Prostate gland (tissue), 2 donors: ENCODE measurements around the gene RPS6KA2. TPM values are rescaled to one million over a fixed set of nuclear protein-coding genes. Genes with fewer than 3 reads are reported as not detected.

Experiments used
- DNase-seq: peaks from one replicate; pipeline ENCODE4 v3.0.0-alpha.2; 2019; ENCODE audit warnings: low spot score
- H3K27ac ChIP-seq, 2 donors: fragments of 200-600 bp; sonication (generic); 2 replicates each; pipeline ENCODE4 v1.5.1; 2017 to 2019
- H3K27me3 ChIP-seq: fragments of 200-600 bp; sonication (generic); replicated peaks from 2 replicates; pipeline ENCODE4 v1.5.1; 2019; ENCODE audit not compliant: insufficient read depth
- H3K36me3 ChIP-seq, 2 donors: fragments of 200-600 bp; sonication (generic); 1 replicate in 1 of 2; 2 replicates in 1 of 2; pipeline versions ENCODE4 v1.5.1 to v1.8.1; 2017 to 2019
- H3K4me1 ChIP-seq: fragments of 200-600 bp; sonication (generic); replicated peaks from 2 replicates; pipeline ENCODE4 v1.5.1; 2019
- H3K4me3 ChIP-seq, 2 donors: fragments of 200-600 bp; sonication (generic); 2 replicates each; pipeline ENCODE4 v1.5.1; 2017 to 2019
- H3K9me3 ChIP-seq: fragments of 200-600 bp; sonication (generic); 2 replicates; pipeline ENCODE4 v1.5.1; 2017
- CTCF ChIP-seq, 4 experiments: fragments of 200-600 bp in 2 of 4; fragments of 450-650 bp in 2 of 4; sonication (generic) in 2 of 4; IDR thresholded peaks; 1 replicate in 3 of 4; 2 replicates in 1 of 4; pipeline ENCODE4 v1.5.1; 2016 to 2019; ENCODE audit warnings: antibody characterized with exemption in 4 of 4, mild to moderate bottlenecking in 2 of 4, moderate library complexity in 2 of 4
- POLR2A ChIP-seq: fragments of 450-650 bp; IDR thresholded peaks from one replicate; pipeline ENCODE4 v1.6.1; 2016; ENCODE audit warnings: antibody characterized with exemption, mild to moderate bottlenecking
- POLR2AphosphoS5 ChIP-seq: sonication (generic); formaldehyde crosslinking; IDR thresholded peaks from one replicate; pipeline ENCODE4 v1.6.1; 2017; ENCODE audit warnings: antibody characterized with exemption
- WGBS: methylation state at CpG from one replicate; pipeline ENCODE4 v1.1.5; 2018; 5-methylcytosine and 5-hydroxymethylcytosine counted together
- intact Hi-C: fragments of 100-400 bp; cut with DNase I; formaldehyde crosslinking; loops from one replicate; pipeline ENCODE4 v1.14.2; 2022
- total RNA-seq, 2 donors: library from RNA; depleted of rRNA; stranded (reverse); fragments of >200 nt; gene quantifications; one replicate each; pipeline ENCODE4 v1.1.0, GENCODE V29; 2016

The RPS6KA2 gene
- total RNA-seq, 2 donors from 2014 or later = 32.2 to 44.3 TPM

- no peak overlapping the region for H3K27ac ChIP-seq
- WGBS = 88% methylated on average over 10 of the region's 10 CpGs
- intact Hi-C loops = no loop called here
These were observed 100.1 kb downstream of the RPS6KA2 start for GRCh38 chr6:166526937-166527336.

GRCh38 chr6:166525567-166525966, 101.5 kb downstream of the RPS6KA2 start:
- Histone ChIP-seq H3K36me3 (no peaks in the 10 kb centered on the region), H3K27me3 (no peaks in the 10 kb centered on the region), H3K4me1 (no peaks in the 10 kb centered on the region), H3K9me3 (no peaks in the 10 kb centered on the region), H3K27ac (no peak overlapping the region), H3K4me3 (no peak overlapping the region)
- DNase-seq = no peak
- TF ChIP-seq POLR2A = no peak
- intact Hi-C loops = no loop called here
- WGBS = 90% methylated on average over 9 of the region's 9 CpGs

More at GRCh38 chr6:166526937-166527336, 100.1 kb downstream of the RPS6KA2 start:
- H3K4me1 ChIP-seq = no peaks in the 10 kb centered on the region
- H3K27me3 ChIP-seq = no peaks in the 10 kb centered on the region
- no peak overlapping the region for H3K4me3 ChIP-seq
- TF ChIP-seq POLR2AphosphoS5 (no peak), POLR2A (no peak), CTCF (IDR thresholded peaks at IDR 0.05) (no peak)
- DNase-seq = no peak
- no peaks in the 10 kb centered on the region for H3K9me3 ChIP-seq
- H3K36me3 ChIP-seq = no peaks in the 10 kb centered on the region

GRCh38 chr6:166523782-166524559, 103.1 kb downstream of the RPS6KA2 start:
- no peak for DNase-seq
- intact Hi-C loops = no loop called here
- Histone ChIP-seq H3K36me3 (no peaks in the 10 kb centered on the region), H3K4me1 (no peaks in the 10 kb centered on the region), H3K9me3 (no peaks in the 10 kb centered on the region), H3K27ac (no peak overlapping the region), H3K4me3 (no peak overlapping the region), H3K27me3 (no peaks in the 10 kb centered on the region)
- 74% methylated on average over 16 of the region's 16 CpGs for WGBS
- no peak for TF ChIP-seq POLR2AphosphoS5
- TF ChIP-seq POLR2A = no peak
- TF ChIP-seq CTCF (IDR thresholded peaks at IDR 0.05) = no peak

GRCh38 chr6:166520905-166521834, 105.9 kb downstream of the RPS6KA2 start:
- Histone ChIP-seq H3K27ac (no peak overlapping the region), H3K27me3 (no peaks in the 10 kb centered on the region), H3K4me1 (no peaks in the 10 kb centered on the region), H3K4me3 (no peak overlapping the region), H3K9me3 (no peaks in the 10 kb centered on the region), H3K36me3 (no peaks in the 10 kb centered on the region)
- DNase-seq = no peak
- TF ChIP-seq POLR2A = no peak
- no peak for TF ChIP-seq CTCF (IDR thresholded peaks at IDR 0.05)
- no peak for TF ChIP-seq POLR2AphosphoS5
- intact Hi-C loops = no loop called here
- WGBS = 95% methylated on average over 10 of the region's 10 CpGs

- no peak overlapping the region for H3K27ac ChIP-seq
- H3K36me3 ChIP-seq = no peaks in the 10 kb centered on the region
- TF ChIP-seq POLR2A (no peak), CTCF (IDR thresholded peaks at IDR 0.05) (no peak), POLR2AphosphoS5 (no peak)
- no peaks in the 10 kb centered on the region for H3K9me3 ChIP-seq
- no peaks in the 10 kb centered on the region for H3K4me1 ChIP-seq
- H3K4me3 ChIP-seq = no peak overlapping the region
- no peak for DNase-seq
- 78% methylated on average over 7 of the region's 7 CpGs for WGBS
- intact Hi-C loops = no loop called here
- no peaks in the 10 kb centered on the region for H3K27me3 ChIP-seq
These were observed 110.7 kb downstream of the RPS6KA2 start for GRCh38 chr6:166516251-166516884.
